WI38 (cell line): ENCODE measurements around the gene AGER.
A peak's percentile ranks its signal among the peaks of the same experiment; 100 is the strongest.

Experiments
- H3K4me3 ChIP-seq: 2 replicates; pipeline ENCODE4 v1.5.1; 2011; ENCODE audit warnings: low read depth, mild to moderate bottlenecking, control low read depth, low read length
- CTCF ChIP-seq: IDR thresholded peaks from 2 replicates; pipeline ENCODE4 v1.5.1; 2012; ENCODE audit warnings: low read depth, mild to moderate bottlenecking, control low read depth, low read length

AGER gene

DNA sequence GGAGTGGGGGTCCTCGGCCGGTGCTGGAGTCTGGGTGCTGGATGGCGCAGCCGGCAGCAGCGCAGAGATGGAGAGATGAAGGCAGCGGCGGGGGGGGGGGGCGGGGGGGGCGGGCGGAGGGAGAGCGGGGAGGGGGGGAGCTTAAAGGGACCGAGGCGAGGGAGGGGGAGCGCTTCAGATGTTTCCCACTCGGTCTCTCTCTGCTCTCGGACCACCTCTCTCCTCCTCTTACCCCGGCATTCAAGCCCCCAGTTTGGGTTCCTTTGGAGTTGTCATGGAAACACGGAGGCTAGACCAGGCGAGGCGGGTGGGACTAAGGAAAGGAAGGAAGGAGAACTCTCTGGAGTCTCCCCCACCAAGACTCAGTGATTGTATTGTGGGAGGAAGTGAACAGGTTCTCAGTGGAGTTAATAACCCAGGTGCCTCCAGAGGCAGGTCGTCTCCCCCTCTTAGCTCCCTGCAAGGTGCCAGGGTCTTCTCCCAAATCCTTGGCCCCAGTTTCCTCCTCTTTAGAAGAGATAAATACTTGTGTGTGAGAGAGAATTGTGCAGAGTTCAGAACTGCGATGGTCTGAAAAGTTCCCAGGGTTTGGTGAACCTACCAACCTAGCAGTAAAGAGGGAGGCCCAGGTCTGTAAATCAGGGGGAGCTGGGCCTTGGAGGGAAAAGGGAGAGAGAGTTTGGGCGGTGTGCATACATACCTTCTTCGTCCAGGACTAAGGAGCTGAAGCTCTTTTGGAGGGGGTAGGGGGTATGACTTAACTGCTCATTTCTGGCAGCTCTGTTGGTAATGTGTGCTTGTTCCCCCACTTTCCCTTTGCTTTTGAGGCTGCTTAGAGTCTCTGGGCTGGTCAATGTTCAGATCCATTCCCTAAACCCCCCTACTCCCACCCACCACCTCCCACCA lies 31.9 kb downstream of the AGER start, which contains the start of gene PRRT1:
Gene PRRT1, minus strand, starts transcription at position 77 of the 906 bp plus-strand sequence. CDS start 112 bp downstream, outside the sequence.
- TF ChIP-seq CTCF, result no peak
- H3K4me3 ChIP-seq, result peak within 1 kb of the TSS; percentile 73

DNA sequence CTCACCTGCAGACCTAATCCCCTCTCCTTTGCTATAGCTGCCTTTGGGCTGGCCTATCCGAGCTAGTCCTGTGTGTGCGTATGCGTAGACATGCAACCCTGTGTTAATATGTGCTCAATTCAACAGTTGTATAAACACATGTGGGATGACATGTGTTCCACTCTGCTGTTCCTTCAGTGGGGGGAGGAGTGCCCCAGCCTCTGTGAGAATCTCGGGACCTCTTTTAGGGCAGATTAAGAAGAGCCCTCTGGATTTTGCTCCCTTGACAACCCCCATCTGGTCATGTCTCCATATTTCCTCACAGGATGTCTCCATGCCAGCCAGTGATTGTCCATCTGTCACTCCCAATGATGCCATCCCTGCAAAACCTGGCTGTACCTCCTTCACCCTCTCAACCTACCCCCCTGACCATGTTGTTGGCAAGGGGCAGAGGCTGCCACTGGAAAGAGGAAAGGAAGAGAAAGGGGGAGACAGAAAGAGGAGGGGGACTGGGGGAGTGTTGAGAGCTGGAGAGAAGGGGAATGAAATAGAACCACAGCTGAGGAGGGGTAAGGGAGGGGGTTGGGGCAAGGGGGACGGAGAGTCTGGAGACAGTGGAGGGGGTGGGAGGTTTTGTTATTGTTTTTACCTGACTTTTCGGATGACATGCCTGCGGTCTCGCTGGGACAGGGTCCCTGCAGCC lies 32.7 kb downstream of the AGER start:
- H3K4me3 ChIP-seq, result peak overlapping the region; percentile 38
- no peak for TF ChIP-seq CTCF

DNA sequence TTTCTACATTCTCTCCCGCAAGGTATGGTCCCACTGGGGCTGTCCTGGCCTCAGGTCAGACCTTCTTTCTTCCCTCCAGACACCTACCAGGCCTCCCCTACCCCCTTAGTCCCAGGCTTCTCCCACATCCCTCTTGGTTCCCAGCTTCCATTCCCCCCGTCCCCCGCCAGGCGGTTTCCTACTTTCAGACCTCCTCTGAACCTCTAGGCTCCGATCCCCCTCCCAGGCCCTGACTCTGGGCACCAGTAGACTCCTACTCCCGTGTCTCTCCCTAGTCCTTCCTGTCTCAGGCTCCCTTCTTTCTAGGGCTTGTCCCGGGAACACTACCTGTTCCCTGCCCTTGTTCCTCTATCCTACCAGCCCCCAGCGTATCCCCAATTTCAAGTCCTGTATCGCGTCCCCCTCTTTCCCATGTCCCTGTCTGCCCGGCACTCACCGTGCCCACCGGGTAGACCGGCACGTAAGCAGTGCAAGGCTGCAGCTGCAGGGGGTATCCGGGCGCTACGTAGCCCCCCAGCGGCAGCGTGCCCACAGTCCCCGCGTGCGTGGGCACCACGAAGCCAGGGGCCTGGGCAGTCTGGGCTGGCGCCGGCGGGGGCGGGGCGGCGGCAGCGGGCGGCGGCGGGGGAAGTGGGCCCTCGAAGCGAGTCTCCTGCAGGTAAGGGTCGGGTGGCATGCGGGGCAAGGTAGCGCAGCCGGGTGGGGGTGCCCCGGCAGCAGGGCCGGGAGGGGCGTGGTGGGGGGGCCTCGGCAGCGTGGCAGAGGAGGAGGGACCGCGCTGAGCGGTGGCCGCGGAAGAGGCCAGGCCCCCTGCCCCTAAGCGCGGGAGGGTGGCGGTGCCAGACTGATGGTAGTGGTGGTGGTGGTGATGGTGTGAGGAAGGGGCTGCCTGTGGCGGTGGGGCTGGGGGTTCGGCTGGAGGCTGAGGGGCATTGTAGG lies 33.9 kb downstream of the AGER start:
- no peak for TF ChIP-seq CTCF
- H3K4me3 ChIP-seq, result no peak overlapping the region

- TF ChIP-seq CTCF, result no peak
- H3K4me3 ChIP-seq, result no peak overlapping the region
Observed at GRCh38 chr6:32149092-32149755, 34.8 kb downstream of the AGER start.

- H3K4me3 ChIP-seq, result no peak overlapping the region
- no peak for TF ChIP-seq CTCF
Observed at GRCh38 chr6:32148289-32149091, 35.6 kb downstream of the AGER start.
